Right renal pelvis (tissue), 4 donors: ENCODE measurements around the gene NEURL1. TPM values are rescaled to one million over a fixed set of nuclear protein-coding genes. Genes with fewer than 3 reads are reported as not detected.

Experiments used
- DNase-seq, 4 donors: peaks; one replicate each; pipeline ENCODE4 v3.0.0-alpha.2; 2013; ENCODE audit warnings: low read depth in 4 of 4, low spot score in 3 of 4, missing footprints in 1 of 4
- polyA plus RNA-seq, 4 donors: library from polyadenylated mRNA; unstranded; fragments of 120-200 nt; gene quantifications; one replicate each; pipeline ENCODE4 v1.2.1, GENCODE V29; 2013; ENCODE audit not compliant: insufficient read length in 4 of 4

The NEURL1 gene
- polyA plus RNA-seq, 4 donors: 1.2 to 1.7 (median 1.4) TPM

DNA sequence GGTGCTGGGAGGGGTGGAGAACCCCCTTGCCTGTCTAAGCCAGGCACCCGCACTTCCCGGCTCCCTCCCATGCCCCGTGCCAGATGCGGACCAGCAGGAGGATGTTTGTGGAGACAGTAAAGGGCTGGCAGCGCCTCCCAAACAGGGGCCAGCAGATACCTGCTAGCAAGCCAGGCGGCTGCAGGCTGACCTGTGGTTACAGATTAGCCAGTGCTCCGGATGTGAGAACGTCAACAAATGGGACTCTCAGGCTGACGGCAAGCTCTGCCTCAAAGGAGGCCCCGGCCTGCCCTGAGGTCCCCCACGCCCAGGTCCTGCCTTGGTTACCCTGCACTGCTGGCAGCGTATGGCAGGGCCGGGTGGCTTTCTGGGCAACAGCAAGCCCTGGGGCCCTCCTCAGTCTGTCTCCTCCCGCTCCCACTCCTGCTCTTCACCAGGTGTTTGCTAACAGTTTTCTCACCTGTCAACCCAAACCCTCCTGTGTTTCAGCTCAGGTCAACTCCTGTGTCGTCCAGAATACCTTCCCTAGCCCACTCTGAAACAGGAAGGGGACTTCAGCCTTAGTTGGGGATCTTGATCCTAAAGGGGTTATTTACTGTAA lies 85.4 kb downstream of the NEURL1 start:
- DNase-seq: no peak

DNA sequence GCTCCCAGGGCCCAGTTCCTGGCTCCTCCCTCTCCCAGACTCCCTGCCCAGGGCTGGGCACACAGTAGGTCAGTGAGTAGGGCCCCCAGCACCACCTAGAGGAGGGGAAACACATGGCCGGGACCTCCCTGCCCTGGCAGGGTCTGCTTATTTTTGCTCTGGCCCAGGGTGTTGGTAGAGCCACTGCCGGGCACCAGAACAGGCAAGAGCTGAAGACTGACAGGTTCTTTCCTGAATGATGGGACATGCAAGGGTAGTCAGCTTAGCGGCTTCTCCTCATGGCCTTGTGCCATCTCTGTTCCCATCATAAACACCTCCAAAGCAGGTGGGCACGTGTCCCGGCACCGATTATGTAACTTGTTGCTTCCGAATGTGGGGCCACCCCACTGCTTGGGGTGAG lies 86.5 kb downstream of the NEURL1 start:
- no peak for DNase-seq

DNA sequence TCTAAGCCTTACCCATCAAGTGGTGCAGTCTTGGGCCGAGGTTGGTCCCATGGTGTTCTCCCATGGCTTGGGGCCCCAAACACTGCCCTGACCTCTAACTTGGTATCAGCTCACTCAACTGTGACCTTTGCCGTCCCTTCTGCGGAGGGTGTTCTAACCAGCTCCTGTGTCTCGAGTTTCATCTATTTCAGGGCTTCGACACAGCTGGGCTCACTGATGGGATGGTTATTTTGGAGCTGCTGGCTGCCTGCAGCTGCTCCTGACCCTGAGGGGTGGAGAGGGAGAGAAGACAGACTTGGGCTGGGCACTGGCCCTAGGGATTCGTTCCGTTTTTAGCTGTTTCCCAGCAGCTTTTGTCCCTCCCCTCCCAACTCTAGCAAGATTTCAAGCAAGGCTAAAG lies 86.9 kb downstream of the NEURL1 start:
- DNase-seq: no peak

DNA sequence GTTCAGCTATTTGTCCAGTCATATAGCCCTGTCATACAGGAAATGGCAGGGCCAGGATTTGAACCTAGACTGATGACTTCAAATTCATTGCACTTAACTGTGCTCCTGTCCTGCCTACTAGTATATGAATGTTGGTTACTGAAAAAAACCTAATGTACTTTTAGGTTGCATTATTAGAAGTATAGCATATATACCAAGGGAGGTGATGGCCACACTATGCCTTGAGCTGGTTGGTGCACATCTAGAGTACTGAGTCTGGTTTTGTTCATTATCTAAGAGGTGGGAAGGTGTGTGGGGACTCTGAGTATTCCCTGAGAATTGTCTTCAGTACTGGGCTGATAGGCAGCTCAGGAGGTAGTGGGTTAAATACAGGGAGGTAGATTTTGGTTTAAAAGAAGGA lies 88.0 kb downstream of the NEURL1 start:
- DNase-seq: no peak

DNA sequence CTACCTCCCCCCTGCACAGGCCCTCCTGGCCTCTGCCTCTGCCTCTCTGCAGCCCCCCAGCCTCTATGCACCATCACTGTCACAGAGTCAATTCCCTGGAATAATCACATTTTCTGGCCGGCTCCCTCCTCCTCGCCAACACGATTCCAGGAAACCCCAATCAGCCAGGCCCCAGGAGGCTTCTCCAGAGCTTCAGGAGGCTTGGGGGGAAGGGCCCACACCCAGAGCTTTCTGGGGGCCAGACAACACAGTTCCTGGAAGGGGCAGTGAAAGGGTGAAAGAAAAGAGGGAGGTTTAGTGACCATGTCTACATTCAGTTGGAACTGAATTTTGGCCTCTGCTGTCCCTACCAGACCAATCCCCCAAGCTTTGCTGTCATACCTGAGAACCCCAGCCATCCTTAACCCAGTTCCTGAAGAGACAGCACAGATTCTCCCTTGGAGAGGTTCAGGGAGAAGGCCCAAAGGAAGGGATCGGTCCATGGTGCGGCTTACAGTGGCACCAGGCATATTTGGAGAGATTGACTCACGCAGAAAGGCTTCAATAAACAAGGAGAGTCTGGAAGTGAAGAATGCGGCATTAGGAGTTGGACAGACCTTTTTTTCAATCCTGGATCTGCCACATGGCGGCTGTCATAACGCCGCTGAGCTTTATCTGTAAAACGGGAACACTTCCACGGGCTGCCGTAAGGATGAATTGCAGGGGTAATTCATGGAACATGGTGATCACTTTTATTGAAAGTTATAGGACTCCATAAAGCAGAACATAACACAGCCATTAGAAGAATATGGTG lies 89.0 kb downstream of the NEURL1 start:
- DNase-seq: no peak

DNA sequence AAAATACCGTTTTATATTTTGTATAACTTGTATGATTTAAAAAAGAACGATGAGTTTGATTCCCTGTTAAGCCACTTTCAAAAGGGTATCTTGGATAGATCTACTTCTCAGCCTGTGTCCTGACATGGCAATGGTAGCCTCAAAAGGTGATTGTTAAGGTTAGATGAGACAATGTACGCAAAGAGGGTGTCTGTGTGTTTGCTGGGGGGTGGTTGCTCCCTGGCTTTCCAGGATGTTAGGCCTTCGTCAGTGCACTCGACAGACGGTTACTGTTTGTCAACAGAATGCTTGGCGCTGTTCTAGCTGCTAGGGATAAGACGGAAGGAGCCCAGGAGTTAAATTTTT lies 90.3 kb downstream of the NEURL1 start:
- DNase-seq: no peak

DNA sequence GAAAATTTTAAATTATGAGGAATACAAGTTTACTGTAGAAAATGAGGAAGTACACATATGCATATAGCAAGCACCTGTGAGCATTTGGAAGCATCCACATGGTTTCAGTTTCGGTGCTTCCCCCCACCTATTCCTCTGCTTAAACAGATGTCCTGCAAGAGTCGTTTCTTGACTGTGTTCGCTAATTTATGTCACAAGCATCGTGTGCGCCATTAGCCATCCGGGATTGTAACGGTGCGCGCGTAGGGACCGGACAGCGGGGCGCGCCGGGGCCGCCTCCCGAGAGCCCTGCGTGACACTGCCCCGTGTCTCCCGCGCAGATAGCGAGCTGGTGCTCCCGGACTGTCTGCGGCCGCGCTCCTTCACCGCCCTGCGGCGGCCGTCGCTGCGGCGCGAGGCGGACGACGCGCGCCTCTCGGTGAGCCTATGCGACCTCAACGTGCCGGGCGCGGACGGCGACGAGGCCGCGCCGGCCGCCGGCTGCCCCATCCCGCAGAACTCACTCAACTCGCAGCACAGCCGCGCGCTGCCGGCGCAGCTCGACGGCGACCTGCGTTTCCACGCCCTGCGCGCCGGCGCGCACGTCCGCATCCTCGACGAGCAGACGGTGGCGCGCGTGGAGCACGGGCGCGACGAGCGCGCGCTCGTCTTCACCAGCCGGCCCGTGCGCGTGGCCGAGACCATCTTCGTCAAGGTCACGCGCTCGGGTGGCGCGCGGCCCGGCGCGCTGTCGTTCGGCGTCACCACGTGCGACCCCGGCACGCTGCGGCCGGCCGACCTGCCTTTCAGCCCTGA lies 90.9 kb downstream of the NEURL1 start:
- DNase-seq: no peak

DNA sequence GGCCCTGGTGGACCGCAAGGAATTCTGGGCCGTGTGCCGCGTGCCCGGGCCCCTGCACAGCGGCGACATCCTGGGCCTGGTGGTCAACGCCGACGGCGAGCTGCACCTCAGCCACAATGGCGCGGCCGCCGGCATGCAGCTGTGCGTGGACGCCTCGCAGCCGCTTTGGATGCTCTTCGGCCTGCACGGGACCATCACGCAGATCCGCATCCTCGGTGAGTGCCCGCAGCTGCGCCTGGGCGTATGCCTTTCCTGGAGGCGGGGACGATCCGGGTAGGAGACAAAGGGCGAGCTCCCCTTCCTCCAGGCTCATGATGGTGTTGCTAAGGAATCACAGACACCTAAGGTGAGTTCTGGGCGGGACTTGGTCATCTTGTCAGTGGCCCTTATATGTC lies 91.5 kb downstream of the NEURL1 start:
- no peak for DNase-seq

DNA sequence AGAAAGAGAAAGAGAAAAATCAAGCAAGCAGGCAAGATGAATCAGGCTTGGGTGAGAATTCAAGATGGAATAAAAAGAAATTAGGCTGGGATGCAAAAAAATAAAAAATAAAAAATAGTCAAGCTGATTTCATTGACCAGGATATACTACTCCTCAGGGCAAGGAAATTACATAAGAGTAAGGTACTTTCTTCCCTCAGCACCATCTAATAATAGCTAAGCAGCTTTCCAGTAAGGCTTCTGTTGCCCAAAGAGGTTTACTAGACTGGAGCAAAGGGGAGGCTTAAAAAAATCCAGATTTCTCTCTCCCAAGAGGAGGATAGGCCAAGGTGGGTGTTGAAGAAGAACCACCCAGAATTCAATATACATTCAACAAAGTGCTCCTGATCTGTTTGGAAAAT lies 93.6 kb downstream of the NEURL1 start:
- DNase-seq: no peak

DNA sequence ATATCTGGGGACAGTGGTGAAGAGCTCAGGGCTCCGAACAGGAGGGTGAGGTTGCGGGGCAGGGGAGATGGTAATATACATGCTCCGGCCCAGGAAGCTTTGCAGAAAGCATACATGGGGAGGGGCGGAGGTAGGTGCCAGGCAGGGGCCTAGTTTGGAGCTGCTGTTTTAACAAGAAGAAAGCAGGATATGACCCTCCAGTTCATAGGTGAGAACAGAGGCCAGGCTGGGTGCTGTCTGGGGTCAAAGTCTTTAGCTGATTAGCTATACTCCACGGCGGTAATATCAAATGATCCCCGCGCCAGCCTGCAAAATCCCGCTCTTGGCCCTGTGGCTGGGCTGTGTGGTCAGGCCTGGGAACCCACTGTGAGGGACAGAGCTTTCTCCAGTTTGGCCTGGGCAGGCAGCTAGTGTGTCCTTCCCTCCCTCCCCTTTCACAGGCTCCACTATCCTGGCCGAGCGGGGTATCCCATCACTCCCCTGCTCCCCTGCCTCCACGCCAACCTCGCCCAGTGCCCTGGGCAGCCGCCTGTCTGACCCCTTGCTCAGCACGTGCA lies 95.6 kb downstream of the NEURL1 start:
- DNase-seq: no peak

DNA sequence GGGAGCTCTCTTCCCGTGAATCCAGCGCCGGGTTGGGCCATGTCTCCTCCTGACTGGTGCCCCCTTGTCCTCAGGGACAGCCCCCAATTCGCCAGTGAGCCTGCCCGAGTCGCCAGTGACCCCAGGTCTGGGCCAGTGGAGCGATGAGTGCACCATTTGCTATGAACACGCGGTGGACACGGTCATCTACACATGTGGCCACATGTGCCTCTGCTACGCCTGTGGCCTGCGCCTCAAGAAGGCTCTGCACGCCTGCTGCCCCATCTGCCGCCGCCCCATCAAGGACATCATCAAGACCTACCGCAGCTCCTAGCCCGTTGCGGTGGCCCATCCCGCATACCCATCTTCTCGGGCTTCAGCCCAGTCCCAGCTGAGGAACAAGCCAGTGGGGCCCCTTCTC lies 96.6 kb downstream of the NEURL1 start:
- DNase-seq: no peak

DNA sequence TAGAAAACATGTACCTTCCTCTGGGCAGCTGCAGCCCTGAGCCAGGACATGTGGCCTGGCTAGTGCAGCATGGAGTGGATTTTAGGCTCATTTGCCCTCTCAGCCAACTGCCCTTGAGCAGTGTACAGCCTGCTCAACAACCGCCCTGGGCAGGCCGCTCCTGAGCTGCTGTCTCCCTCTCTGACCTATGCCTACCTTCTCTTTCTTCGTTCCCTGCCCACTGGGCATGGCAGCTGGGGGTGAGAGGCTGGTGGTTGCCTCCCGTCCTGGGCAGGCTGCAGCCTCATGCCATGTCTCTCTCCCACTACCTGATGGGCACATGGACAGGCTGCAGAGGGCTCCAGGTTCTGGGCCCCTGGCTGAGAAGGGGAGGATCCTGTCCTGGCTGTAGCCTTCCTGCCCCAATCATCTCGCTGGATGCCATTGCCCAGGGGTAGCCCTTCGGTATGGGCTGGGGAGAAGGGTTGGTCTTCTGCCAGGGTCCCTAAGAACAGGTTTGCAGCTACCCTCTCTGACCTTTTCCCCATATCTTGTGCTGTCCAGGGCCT lies 97.3 kb downstream of the NEURL1 start:
- DNase-seq: no peak

DNA sequence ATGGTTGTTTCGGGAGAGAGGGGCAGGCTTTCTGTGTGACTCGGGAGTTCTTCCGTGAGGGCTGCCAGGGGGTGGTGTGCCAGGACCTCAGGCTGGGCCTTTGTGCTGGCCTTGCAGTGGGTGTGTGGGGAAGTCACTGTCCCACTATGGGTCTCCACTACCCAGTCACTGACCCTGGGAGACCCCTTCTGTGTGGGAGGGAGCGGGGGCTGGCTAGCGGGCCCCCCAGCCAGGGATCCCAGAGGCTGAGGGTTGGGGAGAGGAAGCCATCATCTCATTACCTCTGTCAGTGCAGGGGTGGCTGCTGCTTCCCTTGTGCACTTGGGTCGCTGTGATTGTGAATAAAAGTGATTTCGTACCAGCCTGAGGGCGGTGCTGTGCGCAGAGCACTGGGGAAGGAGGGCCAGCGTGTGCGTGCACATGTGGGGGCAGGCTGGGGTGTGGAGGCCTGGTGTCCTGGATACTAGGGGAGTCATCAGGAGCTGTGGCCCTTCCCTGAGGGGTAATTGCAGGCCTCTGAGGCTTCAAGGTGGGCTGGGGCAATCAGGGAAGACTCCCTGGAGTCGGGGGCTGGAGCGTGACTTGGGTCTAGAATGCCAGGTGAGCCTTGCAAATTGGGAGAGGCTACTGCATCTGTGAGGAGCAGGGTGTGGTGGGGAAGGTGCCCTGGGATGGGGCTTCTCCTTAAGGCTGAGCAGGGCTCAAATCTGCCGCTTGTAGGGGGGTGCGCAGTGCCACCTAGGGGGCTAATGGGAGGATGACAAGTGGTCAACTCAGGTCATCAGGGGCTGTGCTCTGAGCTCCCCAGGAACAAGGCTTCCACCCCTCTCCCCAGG lies 98.9 kb downstream of the NEURL1 start:
- DNase-seq: no peak

DNA sequence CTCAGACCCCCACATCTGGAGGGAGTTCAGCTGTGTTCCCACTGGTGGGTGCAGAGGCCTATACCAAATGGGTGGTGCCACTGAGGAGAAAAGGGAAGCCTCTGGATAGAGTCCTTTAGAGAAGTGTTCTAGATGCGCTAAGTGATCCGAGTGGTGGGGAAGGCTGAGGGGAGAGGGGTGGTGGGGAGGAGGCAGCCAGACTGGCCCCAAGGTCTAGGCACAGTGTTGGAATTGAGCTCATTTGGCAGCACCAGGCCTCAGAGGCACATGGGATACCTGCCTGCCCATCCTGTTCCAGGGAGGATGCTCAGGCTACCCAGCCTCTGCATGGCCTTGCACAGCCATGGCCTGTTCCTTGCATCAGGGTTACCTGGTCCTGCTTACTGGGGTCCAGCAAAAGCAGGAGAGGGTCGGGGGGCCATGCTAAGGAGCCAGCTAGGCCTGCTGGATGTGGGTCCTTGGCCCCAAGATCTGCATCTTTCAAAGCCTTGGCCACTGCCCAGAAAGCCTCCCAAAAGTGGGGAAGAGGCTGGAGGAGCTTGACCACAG lies 99.6 kb downstream of the NEURL1 start:
- DNase-seq: no peak

DNA sequence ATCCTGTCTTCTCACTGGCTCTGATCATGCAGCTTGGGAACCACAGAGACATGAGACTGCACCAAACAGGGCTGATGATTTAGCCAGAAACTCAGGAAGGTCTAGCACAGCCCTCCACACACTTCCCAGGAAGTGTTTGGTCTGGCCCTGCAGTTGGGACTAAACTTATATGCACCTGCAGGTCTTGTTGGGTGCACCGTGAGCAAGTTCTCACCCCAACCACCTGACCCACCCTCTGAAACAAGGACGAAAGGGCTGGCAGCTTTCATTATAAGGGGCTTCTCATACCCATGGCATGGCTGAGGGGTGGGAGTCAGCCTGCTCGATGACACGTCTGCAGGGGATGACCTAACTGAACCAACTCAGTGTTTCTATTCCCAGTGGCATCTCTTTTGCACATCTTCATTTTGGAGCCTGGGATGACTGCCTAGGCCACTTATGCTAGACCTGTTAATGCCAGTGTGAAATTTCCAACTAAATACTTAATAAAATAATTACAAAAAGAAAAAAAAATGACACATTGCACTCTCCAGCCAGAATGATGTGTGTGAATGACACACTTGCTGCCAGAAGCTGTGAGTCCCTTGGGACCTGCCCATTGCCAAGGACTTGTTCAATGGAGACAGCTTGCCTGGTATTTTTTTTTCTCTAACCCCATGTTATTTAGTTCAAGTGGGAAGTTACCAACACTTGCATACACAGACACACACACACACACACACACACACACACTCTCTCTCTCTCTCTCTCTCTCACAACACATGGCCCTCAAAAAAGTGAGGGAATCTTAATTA lies 102.6 kb downstream of the NEURL1 start:
- no peak for DNase-seq

DNA sequence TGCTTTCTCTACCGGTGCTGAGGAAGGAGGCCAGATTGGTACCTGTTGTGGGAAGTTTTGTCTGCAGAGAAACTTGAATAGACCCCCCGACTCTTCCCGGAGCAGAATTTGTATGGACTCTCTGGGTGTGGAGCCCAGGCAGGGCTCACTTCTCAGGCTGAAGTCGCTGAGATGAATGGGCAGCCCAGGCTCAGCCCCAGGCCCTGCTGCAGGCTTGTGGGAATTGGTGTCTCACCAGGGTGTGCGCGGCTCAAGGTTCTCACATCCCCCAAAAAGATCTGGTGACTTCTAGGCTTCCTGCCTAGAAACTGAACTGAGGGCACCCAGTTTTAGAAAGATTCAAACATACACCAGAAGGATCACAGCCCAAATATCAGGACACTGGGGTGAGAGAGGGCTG lies 103.5 kb downstream of the NEURL1 start:
- no peak for DNase-seq

DNA sequence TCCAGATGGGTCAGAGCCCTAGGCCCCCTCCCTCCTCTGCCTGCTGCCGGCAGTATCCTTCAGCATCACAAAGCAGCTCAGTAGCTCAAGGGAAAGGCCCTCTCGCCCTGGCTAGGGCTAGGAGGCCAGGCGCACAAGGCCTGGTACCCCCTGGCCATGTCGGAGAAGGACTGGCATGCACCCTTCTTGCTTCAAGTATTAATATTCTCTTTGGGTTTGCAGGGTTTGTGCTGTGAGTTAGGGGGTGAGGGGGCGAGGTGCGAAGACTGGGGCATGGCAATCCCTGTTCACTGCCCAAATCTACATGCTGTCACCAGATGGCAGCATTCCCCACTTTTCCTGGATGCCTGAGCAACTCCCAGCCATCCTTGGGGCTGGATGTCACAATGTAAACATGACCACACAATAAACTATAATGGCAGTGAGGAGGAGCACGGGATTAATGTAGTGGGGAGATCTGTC lies 105.2 kb downstream of the NEURL1 start:
- DNase-seq: peak; percentile 65 to 79 (median 72)

DNA sequence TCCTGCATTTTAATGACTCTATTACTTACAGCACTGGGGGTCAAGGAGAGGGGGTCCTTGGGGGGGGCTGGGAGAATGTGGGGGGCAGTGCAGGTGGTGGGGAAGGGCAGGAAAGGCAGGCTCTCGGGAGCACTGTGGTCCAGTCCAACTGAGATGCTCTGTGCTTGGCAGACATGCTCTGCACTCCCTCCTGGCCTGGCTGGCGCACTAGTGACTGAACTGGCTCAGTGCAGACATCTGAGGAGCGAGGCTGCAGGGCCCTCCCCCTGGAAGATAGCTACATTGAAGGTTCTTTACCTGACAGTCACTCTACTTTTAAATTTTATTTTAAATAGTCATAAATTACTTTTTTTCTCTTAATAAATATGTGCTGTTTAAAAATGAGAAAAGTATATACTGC lies 105.7 kb downstream of the NEURL1 start:
- DNase-seq: no peak

DNA sequence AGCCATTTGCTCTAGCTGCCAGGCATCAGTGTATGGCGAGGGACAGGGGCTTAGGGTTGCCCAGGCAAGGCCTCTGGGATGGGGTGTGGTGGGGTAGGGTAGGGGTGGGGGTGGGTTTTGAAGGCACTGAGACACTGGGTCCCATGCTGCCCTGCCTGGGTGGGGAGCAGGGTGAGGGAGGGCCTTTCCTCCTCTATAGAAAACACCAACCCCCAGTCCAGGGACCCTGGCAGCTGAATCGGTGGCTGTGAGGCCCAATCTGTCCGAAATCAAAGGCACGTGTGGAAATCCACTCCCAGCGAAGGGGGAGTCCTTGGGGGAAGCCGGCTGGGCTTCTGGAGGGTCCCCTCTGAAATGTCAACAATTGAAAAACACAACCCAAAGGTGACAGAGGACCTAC lies 106.4 kb downstream of the NEURL1 start:
- DNase-seq: no peak
